ENCODE data around the gene SLAMF8. TPM values are rescaled to one million over a fixed set of nuclear protein-coding genes. Genes with fewer than 3 reads are reported as not detected.

The SLAMF8 gene
- polyA plus RNA-seq, 3 donors, result 2.6 to 5.7 (median 5.7) TPM

- 96% methylated on average over 6 of the region's 6 CpGs for whole genome bisulfite sequencing (ENCODE audit: insufficient coverage)
These were observed 31.2 kb downstream of the SLAMF8 start for GRCh38 chr1:159857889-159858288.

GRCh38 chr1:159859767-159860322 lies 33.2 kb downstream of the SLAMF8 start:
- no peak for DNase-seq
- H3K9ac ChIP-seq (ENCODE audit: insufficient read depth, low read length, poor library complexity, severe bottlenecking), result no peak overlapping the region
- no peaks in the 10 kb centered on the region for H3K36me3 Mint-ChIP-seq
- no peak overlapping the region for H3K27ac Mint-ChIP-seq
- H3K27me3 Mint-ChIP-seq (ENCODE audit: low read depth in 3 of 3), result peaks cover 5 to 10% (median 8%) of the 10 kb centered on the region in 3 donors
- H3K27ac ChIP-seq (ENCODE audit: low read depth in 1 of 2, low read length in 2 of 2), result no peak overlapping the region
- no peaks in the 10 kb centered on the region for H3K36me3 ChIP-seq (replicated peaks in 1 of 2; ENCODE audit: control insufficient read depth in 1 of 2, insufficient read depth in 2 of 2, low read length in 2 of 2)
- H3K4me3 Mint-ChIP-seq, result no peak overlapping the region
- no peak for TF ChIP-seq CTCF (IDR thresholded peaks at IDR 0.05)
- no peaks in the 10 kb centered on the region for H3K9me3 ChIP-seq (replicated peaks in 1 of 2; ENCODE audit: control insufficient read depth in 1 of 2, insufficient read depth in 1 of 2, low read length in 2 of 2)
- H3K9me3 Mint-ChIP-seq, result no peaks in the 10 kb centered on the region
- WGBS (ENCODE audit: insufficient coverage), result 91% methylated on average over 7 of the region's 7 CpGs
- H4K20me1 ChIP-seq (ENCODE audit: insufficient read depth, low read length), result no peaks in the 10 kb centered on the region
- H3K4me1 ChIP-seq (ENCODE audit: control insufficient read depth in 1 of 2, insufficient read depth in 2 of 2, low read length in 2 of 2), result peaks cover 5% of the 10 kb centered on the region in 2 donors
- peaks cover 0 to 6% of the 10 kb centered on the region in 2 donors for H3K27me3 ChIP-seq (ENCODE audit: control insufficient read depth in 2 of 2, insufficient read depth in 2 of 2, low read length in 2 of 2)
- H3K79me2 ChIP-seq (ENCODE audit: insufficient read depth, low read length), result no peaks in the 10 kb centered on the region
- peaks cover 4% of the 10 kb centered on the region for H3K4me1 Mint-ChIP-seq
- H2AFZ ChIP-seq (ENCODE audit: insufficient read depth, low read depth, low read length, poor library complexity, severe bottlenecking), result no peak overlapping the region
- intact Hi-C loops (cut with micrococcal nuclease), result no loop called here
- no peak overlapping the region for H3K4me3 ChIP-seq (replicated peaks in 1 of 3; ENCODE audit: low read depth in 2 of 3, low read length in 3 of 3)
- no peak overlapping the region for H3K4me2 ChIP-seq (replicated peaks; ENCODE audit: extremely low read depth, low read length, poor library complexity, severe bottlenecking)

More at GRCh38 chr1:159857889-159858288, 31.2 kb downstream of the SLAMF8 start:
- Mint-ChIP-seq H3K4me3 (no peak overlapping the region), H3K36me3 (no peaks in the 10 kb centered on the region), H3K27me3 (ENCODE audit: low read depth in 3 of 3) (peaks cover 11 to 14% (median 13%) of the 10 kb centered on the region in 3 donors), H3K4me1 (peaks cover 11% of the 10 kb centered on the region), H3K27ac (no peak overlapping the region), H3K9me3 (no peaks in the 10 kb centered on the region)
- peaks cover 0 to 19% of the 10 kb centered on the region in 2 donors for H3K27me3 ChIP-seq (ENCODE audit: control insufficient read depth in 2 of 2, insufficient read depth in 2 of 2, low read length in 2 of 2)
- peaks cover 12 to 18% of the 10 kb centered on the region in 2 donors for H3K4me1 ChIP-seq (ENCODE audit: control insufficient read depth in 1 of 2, insufficient read depth in 2 of 2, low read length in 2 of 2)
- H3K79me2 ChIP-seq (ENCODE audit: insufficient read depth, low read length), result no peaks in the 10 kb centered on the region
- H3K9me3 ChIP-seq (replicated peaks in 1 of 2; ENCODE audit: control insufficient read depth in 1 of 2, insufficient read depth in 1 of 2, low read length in 2 of 2), result no peaks in the 10 kb centered on the region
- no peak overlapping the region for H3K4me2 ChIP-seq (replicated peaks; ENCODE audit: extremely low read depth, low read length, poor library complexity, severe bottlenecking)
- H2AFZ ChIP-seq (ENCODE audit: insufficient read depth, low read depth, low read length, poor library complexity, severe bottlenecking), result no peak overlapping the region
- no peaks in the 10 kb centered on the region for H4K20me1 ChIP-seq (ENCODE audit: insufficient read depth, low read length)
- no peak for TF ChIP-seq CTCF (IDR thresholded peaks at IDR 0.05)
- intact Hi-C loops (cut with micrococcal nuclease), result no loop called here
- no peak overlapping the region for H3K4me3 ChIP-seq (replicated peaks in 1 of 3; ENCODE audit: low read depth in 2 of 3, low read length in 3 of 3)
- H3K36me3 ChIP-seq (replicated peaks in 1 of 2; ENCODE audit: control insufficient read depth in 1 of 2, insufficient read depth in 2 of 2, low read length in 2 of 2), result no peaks in the 10 kb centered on the region
- no peak overlapping the region for H3K27ac ChIP-seq (ENCODE audit: low read depth in 1 of 2, low read length in 2 of 2)
- no peak overlapping the region for H3K9ac ChIP-seq (ENCODE audit: insufficient read depth, low read length, poor library complexity, severe bottlenecking)
- DNase-seq, result no peak

All from CD14-positive monocyte (primary cell).